T-helper 17 cell (primary cell): Measurements from ENCODE around the gene EIF4G3. TPM values are rescaled to one million over a fixed set of nuclear protein-coding genes. Genes with fewer than 3 reads are reported as not detected.
A peak's percentile ranks its signal among the peaks of the same experiment; 100 is the strongest.
"Not testable (repeated sequence)": the region's sequence is repeated elsewhere in the genome, so short reads cannot be mapped to it uniquely, and the experiment has no call there.

Source experiments
- ATAC-seq: fragments of 150-1000 bp; cut with Tn5 transposase; 2 replicates; pipeline ENCODE4 v1.10.0; 2021; ENCODE audit warnings: mild to moderate bottlenecking, moderate library complexity
- DNase-seq, 3 donors: peaks; one replicate each; pipeline versions ENCODE4 v3.0.0 to v3.0.0-alpha.2; 2020 to 2021
- H3K9me3 ChIP-seq: one replicate; pipeline ENCODE4 v1.7.0; 2013; ENCODE audit warnings: low read length, mild to moderate bottlenecking; ENCODE audit not compliant: control insufficient read depth, poor library complexity, severe bottlenecking
- H3K27ac Mint-ChIP-seq: one replicate; pipeline ENCODE4 v1.8.0; 2022; ENCODE audit warnings: mild to moderate bottlenecking, moderate library complexity, mixed read lengths
- H3K27me3 Mint-ChIP-seq: one replicate; pipeline ENCODE4 v1.8.0; 2022; ENCODE audit warnings: mixed read lengths
- H3K36me3 Mint-ChIP-seq: one replicate; pipeline ENCODE4 v1.8.0; 2022; ENCODE audit warnings: low read depth, mixed read lengths
- H3K4me1 Mint-ChIP-seq: one replicate; pipeline ENCODE4 v1.8.0; 2022; ENCODE audit warnings: mild to moderate bottlenecking, mixed read lengths
- H3K4me3 Mint-ChIP-seq: one replicate; pipeline ENCODE4 v1.8.0; 2022; ENCODE audit warnings: mild to moderate bottlenecking, moderate library complexity, mixed read lengths
- total RNA-seq, 4 donors: library from RNA in 2 of 4; stranded (reverse) in 2 of 4; gene quantifications; one replicate each; pipeline ENCODE4 v1.2.3 and lab custom pipeline; 2022 to 2026

Gene EIF4G3
- total RNA-seq, 2 donors from 2014 or later = 29.4 to 34.2 TPM

DNA sequence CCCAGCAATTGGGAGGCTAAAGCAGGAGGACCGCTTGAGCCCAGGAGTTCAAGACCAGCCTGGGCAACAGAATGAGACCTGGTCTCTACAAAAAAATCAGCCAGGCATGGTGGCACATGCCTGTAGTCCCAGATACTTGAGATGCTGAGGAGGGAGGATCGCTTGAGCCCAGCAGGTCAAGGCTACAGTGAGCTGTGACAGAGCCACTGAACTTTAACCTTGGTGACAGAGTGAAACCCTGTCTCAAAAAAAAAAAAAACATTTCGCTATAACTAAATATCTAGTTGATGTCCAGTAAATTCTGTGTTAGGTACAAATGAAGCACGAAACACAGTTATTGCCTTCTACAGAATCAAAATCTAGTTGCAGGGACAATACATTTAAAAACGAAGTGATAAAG, 293.9 kb downstream of the EIF4G3 start:
- DNase-seq (no peak), ATAC-seq (no peak)
- H3K36me3 Mint-ChIP-seq = peaks cover 12% of the 10 kb centered on the region
- peaks cover 5% of the 10 kb centered on the region for H3K4me1 Mint-ChIP-seq
- H3K27me3 Mint-ChIP-seq = no peaks in the 10 kb centered on the region
- no peaks in the 10 kb centered on the region for H3K9me3 ChIP-seq
- H3K27ac Mint-ChIP-seq = no peak overlapping the region
- no peak overlapping the region for H3K4me3 Mint-ChIP-seq

DNA sequence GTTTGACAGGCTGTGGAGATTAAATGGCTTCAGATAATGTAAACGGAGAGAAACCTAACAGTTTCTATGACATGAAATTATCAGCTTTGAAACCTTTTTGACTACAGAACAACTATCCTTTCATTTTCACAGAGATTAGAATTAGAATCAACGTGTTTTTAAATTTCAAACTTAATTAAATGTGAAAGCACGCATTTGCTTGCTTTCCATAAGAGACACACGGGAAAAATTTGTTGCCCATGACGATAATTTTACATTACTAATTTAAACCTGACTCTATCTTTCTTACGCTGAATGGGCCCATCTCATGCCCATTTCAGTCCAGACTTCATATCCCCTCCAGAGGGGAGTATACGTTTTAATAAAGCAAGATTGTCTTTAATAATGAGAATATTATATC, 297.9 kb downstream of the EIF4G3 start:
- Mint-ChIP-seq H3K4me3 (no peak overlapping the region), H3K4me1 (peaks cover 7% of the 10 kb centered on the region), H3K27me3 (no peaks in the 10 kb centered on the region), H3K36me3 (peaks cover 8% of the 10 kb centered on the region), H3K27ac (no peak overlapping the region)
- no peak for DNase-seq
- H3K9me3 ChIP-seq = no peaks in the 10 kb centered on the region
- ATAC-seq = no peak

DNA sequence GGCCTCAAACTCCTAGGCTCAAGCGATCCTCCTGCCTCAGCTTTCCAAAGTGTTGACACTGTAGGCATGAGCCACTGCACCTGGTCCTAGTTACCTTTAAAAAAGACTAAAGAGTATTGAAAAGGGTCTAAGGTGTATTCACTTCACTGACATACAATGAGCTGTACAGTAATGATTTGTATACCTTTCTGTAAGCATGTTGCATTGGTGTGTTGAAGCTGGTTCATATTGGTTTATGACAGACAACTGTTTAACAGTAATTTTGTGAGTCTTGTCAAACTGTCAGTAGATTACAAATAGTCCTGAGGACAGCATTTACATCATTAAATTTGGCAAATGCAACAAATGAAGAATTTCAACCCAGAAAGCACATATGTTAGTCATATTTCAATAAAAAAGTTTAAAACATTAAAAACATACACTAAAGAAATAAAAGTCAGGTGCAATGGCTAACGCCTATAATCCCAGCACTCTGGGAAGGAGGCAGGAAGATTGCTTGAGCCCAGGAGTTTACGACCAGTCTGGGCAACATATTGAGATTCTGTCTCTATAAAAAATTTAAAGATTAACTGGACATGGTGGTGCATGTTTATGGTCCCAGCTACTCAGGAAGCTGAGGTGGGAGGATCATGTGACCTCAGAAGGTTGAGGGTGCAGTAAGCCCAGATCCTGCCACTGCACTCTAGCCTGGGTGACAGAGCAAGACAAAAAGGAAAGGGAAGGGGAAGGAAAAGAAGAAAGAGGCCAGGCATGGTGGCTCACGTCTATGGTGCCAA, 301.3 kb downstream of the EIF4G3 start:
- H3K27ac Mint-ChIP-seq = no peak overlapping the region
- peaks cover 4% of the 10 kb centered on the region for H3K36me3 Mint-ChIP-seq
- no peaks in the 10 kb centered on the region for H3K9me3 ChIP-seq
- DNase-seq (no peak), ATAC-seq (no peak)
- H3K4me1 Mint-ChIP-seq = peaks cover 7% of the 10 kb centered on the region
- no peaks in the 10 kb centered on the region for H3K27me3 Mint-ChIP-seq
- H3K4me3 Mint-ChIP-seq = no peak overlapping the region

DNA sequence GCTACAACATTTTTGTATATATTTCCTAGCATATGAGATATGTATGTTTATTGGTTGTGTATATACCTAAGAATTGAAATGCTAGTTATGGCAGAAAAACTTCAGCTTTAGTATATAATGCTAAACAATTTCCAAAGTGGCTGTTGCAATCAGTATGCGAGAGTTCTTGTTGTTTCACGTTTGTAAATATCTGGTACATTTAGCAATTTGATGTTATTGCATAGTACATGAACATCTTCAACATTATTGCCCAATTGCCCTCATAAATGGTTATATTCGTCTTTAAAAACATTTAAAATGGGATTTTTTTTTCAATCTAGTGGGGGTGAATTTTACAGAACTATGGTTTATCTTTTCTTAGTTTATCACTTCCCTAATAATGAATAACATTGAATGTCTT, 303.4 kb downstream of the EIF4G3 start:
- ATAC-seq (no peak), DNase-seq (no peak)
- H3K4me1 Mint-ChIP-seq = peaks cover 8% of the 10 kb centered on the region
- H3K4me3 Mint-ChIP-seq = no peak overlapping the region
- H3K27me3 Mint-ChIP-seq = no peaks in the 10 kb centered on the region
- peaks cover 4% of the 10 kb centered on the region for H3K36me3 Mint-ChIP-seq
- no peaks in the 10 kb centered on the region for H3K9me3 ChIP-seq
- H3K27ac Mint-ChIP-seq = no peak overlapping the region

DNA sequence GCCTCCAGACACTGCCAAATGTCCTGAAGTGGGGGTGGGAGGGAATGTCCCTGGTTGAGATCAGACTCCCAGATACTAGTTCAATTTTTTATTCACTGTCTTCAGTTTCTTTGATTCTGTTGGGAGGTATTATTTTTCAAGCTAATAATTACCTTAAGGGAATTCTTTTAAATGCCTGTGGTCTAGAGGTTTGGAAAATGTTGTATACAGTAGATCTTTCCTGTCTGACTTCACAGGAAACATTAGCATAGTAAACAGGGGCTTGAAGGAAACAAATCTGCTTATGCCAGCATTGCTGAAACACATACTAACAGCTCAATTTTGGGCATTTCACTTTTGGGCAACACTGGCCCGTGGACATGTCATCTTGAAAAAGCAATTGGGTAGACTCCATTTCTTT, 305.3 kb downstream of the EIF4G3 start:
- no peaks in the 10 kb centered on the region for H3K9me3 ChIP-seq
- Mint-ChIP-seq H3K27me3 (no peaks in the 10 kb centered on the region), H3K27ac (no peak overlapping the region), H3K36me3 (peaks cover 2% of the 10 kb centered on the region), H3K4me3 (no peak overlapping the region), H3K4me1 (peaks cover 10% of the 10 kb centered on the region)
- no peak for DNase-seq
- no peak for ATAC-seq

DNA sequence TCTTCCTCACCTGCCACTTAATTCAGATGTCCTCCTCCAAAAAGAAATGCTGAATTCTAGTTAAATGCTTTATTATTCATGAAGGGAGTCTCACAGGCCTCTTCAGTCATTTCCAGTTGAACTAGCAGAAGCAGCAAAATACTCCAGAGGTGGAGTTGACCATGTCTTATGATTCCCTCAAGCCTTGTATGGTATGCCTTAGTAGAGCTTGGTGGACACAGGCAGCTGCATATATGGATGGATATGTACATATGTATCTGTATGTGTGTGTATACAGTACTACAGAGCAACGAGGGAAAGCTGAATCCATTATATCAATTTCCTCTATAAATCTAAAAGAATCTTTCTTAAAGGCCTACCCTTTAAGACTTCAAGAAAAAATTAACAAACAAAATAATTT, 306.0 kb downstream of the EIF4G3 start:
- H3K9me3 ChIP-seq = no peaks in the 10 kb centered on the region
- no peak for DNase-seq
- no peaks in the 10 kb centered on the region for H3K27me3 Mint-ChIP-seq
- no peak overlapping the region for H3K27ac Mint-ChIP-seq
- peaks cover 2% of the 10 kb centered on the region for H3K36me3 Mint-ChIP-seq
- peaks cover 9% of the 10 kb centered on the region for H3K4me1 Mint-ChIP-seq
- H3K4me3 Mint-ChIP-seq = no peak overlapping the region
- ATAC-seq = no peak

DNA sequence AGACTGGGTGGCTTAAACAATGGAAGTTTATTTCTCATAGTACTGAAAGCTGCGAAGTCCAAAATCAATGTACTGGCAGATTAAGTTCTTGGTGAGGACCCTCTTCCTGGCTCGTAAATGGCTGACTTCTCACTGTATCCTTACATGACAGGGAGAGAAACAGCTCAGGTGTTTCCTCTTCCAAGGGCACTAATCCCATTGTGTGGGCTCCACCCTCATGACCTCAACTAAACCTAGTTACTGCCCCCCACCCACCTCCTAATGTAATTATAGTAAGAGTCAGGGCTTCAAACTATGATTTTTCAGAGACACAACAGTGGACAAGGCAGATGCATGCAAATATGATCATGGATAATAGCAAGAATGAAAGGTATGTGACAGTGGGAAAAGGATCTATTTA, 308.4 kb downstream of the EIF4G3 start:
- Mint-ChIP-seq H3K4me3 (no peak overlapping the region), H3K4me1 (peaks cover 7% of the 10 kb centered on the region), H3K27me3 (no peaks in the 10 kb centered on the region), H3K27ac (no peak overlapping the region), H3K36me3 (peaks cover 4% of the 10 kb centered on the region)
- no peaks in the 10 kb centered on the region for H3K9me3 ChIP-seq
- no peak for ATAC-seq
- no peak for DNase-seq

DNA sequence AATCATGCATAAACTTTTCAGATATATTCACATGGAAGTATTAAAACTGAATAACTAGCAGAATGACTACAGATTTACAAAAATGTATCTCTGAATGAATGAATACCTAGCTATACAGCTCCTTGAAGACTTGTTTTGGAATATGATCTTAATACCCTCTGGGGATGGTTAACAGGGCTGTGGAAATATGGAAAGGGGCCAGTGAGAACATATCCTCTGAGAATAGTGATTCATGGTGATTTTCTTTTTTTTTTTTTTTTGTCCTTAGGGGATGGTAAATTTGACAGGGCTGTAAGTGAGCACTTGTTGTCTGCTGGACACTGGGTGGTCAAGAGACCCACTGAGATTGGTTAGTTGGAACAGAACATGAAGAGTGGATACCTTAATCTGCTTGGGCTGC, 308.9 kb downstream of the EIF4G3 start:
- DNase-seq (no peak), ATAC-seq (no peak)
- no peaks in the 10 kb centered on the region for H3K27me3 Mint-ChIP-seq
- H3K4me3 Mint-ChIP-seq = peak overlapping the region; percentile 12
- peaks cover 5% of the 10 kb centered on the region for H3K4me1 Mint-ChIP-seq
- no peaks in the 10 kb centered on the region for H3K9me3 ChIP-seq
- H3K36me3 Mint-ChIP-seq = peaks cover 3% of the 10 kb centered on the region
- H3K27ac Mint-ChIP-seq = no peak overlapping the region

DNA sequence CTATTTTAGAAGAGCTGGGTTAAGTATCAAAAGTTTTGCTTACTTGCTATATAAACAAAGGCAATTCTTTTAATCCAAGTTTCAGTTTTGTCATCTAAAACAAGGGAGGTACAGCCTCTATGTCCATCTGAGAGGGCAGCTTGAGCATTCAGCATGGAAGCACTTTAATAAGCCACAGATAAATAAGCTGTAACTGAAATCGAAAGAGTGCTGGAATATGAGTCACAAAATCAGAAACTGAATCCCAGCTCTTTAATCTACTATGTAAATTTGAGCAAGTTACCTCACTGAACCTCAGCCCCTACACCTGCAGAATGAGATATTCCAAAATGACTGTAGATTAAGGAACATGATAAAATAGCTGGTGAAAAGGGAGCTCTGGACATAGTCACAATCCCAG, 309.6 kb downstream of the EIF4G3 start:
- Mint-ChIP-seq H3K4me1 (peaks cover 5% of the 10 kb centered on the region), H3K27ac (no peak overlapping the region), H3K4me3 (no peak overlapping the region), H3K27me3 (no peaks in the 10 kb centered on the region), H3K36me3 (peaks cover 3% of the 10 kb centered on the region)
- ATAC-seq (no peak), DNase-seq (no peak)
- no peaks in the 10 kb centered on the region for H3K9me3 ChIP-seq

DNA sequence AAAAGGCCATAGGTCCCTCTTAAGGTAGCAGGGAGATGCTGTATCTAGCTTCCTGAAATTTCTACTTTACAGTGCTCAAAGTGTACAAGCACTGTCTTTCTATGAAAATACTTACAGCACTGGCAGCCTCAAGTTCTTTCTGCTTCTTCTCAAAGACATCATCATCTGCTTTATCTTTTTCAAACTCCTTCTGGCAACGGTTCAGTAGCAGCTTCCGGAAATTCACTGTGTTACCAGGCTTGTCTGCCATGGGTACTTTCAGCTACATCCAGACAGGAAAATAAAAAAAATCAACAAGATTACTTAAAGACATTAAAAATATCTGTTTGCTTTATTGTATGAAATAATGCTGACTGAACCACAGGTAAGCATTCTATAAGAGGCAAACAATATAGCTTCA, 311.7 kb downstream of the EIF4G3 start:
- Mint-ChIP-seq H3K27me3 (no peaks in the 10 kb centered on the region), H3K4me3 (no peak overlapping the region), H3K27ac (no peak overlapping the region), H3K4me1 (peaks cover 3% of the 10 kb centered on the region), H3K36me3 (peaks cover 9% of the 10 kb centered on the region)
- DNase-seq = no peak
- no peaks in the 10 kb centered on the region for H3K9me3 ChIP-seq
- ATAC-seq = no peak

DNA sequence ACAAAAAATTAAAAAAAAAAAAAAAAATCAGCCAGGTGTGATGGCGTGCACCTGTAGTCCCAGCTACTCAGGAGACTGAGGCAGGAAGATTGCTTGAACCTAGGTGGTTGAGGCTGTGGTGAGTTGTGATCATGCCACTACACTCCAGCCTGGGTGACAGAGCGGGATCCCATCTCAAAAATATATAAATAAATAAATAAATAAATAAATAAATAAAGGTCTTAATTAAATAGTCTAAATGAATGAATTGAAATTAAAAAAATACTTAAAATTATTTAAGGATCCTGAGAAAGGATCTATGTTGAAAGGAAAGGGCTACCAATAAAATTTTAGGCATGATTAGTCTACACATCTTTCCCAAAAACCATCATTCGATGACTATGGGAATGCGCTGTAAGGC, 322.2 kb downstream of the EIF4G3 start:
- Mint-ChIP-seq H3K27ac (no peak overlapping the region), H3K4me1 (no peaks in the 10 kb centered on the region), H3K36me3 (peaks cover 17% of the 10 kb centered on the region), H3K27me3 (no peaks in the 10 kb centered on the region), H3K4me3 (no peak overlapping the region)
- DNase-seq = no peak
- H3K9me3 ChIP-seq = no peaks in the 10 kb centered on the region
- no peak for ATAC-seq

DNA sequence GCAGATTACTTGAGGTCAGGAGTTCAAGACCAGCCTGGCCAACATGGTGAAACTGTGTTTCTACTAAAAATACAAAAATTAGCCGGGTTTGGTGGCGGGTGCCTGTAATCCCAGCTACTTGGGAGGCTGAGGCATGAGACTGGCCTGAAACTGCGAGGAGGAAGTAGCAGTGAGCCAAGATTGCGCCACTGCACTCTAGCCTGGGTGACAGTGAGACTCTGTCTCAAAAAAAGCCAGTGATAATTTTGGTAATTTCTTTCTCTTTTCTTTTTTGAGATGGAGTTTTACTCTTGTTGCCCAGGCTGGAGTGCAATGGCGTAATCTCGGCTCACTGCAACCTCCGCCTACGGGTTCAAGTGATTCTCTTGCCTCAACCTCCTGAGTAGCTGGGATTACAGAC, 324.9 kb downstream of the EIF4G3 start:
- not testable (repeated sequence) for H3K9me3 ChIP-seq, DNase-seq, H3K4me3 Mint-ChIP-seq, ATAC-seq, H3K27me3 Mint-ChIP-seq, H3K4me1 Mint-ChIP-seq, H3K27ac Mint-ChIP-seq, H3K36me3 Mint-ChIP-seq

DNA sequence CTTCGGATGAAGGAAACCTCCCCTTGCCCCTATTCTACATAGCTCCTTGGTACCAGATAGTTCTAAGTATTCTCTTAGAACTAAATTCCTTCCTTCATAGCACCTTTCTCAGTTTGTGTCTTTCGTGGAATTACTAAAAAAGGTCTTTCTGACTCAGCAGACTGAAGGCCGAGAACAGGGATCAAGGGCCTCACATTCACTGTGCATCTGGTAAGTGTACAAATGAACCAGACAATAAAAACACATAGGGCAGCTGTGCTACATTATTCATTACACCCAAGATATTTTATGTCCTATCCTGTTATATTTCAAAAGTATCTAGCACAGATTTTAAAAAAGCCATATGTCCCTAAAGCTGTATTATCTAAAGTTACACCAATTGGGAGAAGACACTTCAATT, 326.7 kb downstream of the EIF4G3 start:
- no peak overlapping the region for H3K4me3 Mint-ChIP-seq
- no peak for ATAC-seq
- no peaks in the 10 kb centered on the region for H3K27me3 Mint-ChIP-seq
- no peak overlapping the region for H3K27ac Mint-ChIP-seq
- no peaks in the 10 kb centered on the region for H3K4me1 Mint-ChIP-seq
- no peaks in the 10 kb centered on the region for H3K9me3 ChIP-seq
- no peak for DNase-seq
- peaks cover 10% of the 10 kb centered on the region for H3K36me3 Mint-ChIP-seq

DNA sequence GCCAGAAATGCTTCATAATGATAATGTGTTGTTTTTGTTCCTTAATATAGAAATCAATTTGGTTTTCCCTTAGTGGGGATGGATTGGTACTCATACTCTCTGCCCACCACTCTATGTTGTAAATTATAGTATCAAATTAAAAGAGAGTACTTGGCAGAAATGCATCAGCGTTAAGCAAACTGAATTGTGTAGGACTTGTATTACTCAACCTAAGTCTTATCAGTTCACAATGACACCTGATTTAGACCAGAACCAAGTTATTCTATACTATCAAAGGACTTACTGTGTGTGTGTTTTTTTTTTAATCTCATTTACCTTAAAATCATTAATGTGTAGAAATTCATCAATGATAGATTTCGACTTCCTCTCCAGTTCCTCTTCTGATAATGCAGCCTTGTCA, 327.6 kb downstream of the EIF4G3 start:
- no peak for DNase-seq
- no peak for ATAC-seq
- no peak overlapping the region for H3K4me3 Mint-ChIP-seq
- peaks cover 2% of the 10 kb centered on the region for H3K4me1 Mint-ChIP-seq
- H3K36me3 Mint-ChIP-seq = peaks cover 10% of the 10 kb centered on the region
- H3K27me3 Mint-ChIP-seq = no peaks in the 10 kb centered on the region
- no peaks in the 10 kb centered on the region for H3K9me3 ChIP-seq
- no peak overlapping the region for H3K27ac Mint-ChIP-seq
